Stimulated activated CD8-positive, alpha-beta memory T cell treated with anti-CD3 and anti-CD28 coated beads, Interleukin-7, amount 100 ng/mL, for 4 hours (primary cell): Measurements from ENCODE around the gene ALDH1A1.

Experiments
- DNase-seq, 2 donors: peaks; one replicate each; pipeline ENCODE4 v3.0.0-alpha.2; 2020; ENCODE audit warnings: low read depth in 2 of 2

The ALDH1A1 gene

GRCh38 chr9:72856972-72857623 lies 95.8 kb downstream of the ALDH1A1 start:
- DNase-seq = no peak

DNA sequence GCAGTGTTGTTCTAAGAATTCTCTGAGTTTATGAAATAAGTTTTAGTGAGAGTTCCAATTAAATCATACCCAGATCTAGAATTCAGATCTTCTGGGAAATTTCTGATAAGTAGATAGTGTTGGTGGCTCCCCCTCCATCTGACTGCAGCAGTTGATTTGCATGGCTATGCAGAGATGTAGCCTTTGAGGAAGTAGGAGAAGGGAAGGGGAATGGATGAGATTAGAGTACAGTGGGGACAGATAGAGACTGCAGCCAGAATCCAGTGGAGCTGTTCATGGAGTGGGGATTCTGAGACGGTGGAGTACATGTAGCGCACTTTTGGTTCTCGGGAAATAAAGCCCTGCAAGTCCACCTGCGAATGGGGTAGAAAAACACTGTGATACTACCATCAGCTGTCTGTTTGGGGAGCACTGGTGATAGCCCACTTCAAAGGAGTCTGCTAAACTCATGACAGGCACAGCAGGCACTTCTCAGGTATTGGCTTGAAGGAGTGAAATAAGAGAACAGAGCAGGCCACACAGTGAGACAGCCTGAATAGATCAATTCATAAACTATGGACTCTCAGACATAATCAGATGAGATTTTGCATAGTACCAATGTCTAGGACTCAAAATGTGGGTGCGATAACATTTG lies 96.8 kb downstream of the ALDH1A1 start:
- no peak for DNase-seq

DNA sequence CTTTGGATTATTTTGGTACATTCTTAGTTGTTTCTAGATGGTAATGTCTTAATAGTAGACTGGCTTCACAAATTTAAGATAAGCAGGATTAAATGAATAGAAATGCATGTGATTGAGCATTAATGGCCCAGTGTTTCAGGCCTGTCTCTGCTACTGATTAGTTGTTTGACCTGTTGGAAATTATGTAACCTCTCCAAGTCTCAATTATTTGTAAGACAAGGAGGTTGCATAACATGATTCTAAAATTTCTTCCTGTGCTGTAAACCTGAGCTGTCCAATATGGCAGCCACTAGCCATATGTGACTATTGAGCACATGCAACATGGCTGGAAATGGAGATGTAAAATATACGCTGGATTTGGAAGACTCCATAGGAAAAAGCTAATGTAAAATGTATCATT lies 97.5 kb downstream of the ALDH1A1 start:
- no peak for DNase-seq
